ENCODE data around the gene NR1I2. TPM values are rescaled to one million over a fixed set of nuclear protein-coding genes. Genes with fewer than 3 reads are reported as not detected.

NR1I2 gene
- total RNA-seq, 4 donors from 2014 or later, result 0.21 to 0.62 TPM; not detected in 2

DNA sequence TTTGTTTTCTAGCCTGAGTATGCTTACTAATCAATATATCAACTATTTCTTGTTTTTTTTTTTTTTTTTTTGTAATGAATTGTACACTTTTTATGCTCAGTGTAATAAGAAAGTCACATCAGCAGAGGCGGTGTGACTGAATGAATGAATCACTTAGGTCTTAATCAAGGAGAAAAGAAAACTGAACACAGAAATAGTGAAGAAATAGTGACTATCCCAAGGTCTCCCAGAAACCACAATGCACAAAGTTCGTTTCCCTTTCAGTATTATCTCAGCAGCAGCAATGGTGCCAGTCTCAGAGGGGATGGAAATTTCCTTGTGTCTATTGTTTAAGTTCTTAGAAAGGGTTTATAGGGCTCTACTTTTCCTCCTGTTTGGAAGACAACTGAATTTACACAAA lies 80.7 kb downstream of the NR1I2 start:
- H3K9me3 ChIP-seq, result no peaks in the 10 kb centered on the region
- H3K36me3 ChIP-seq, result no peaks in the 10 kb centered on the region
- no peak for TF ChIP-seq POLR2A (IDR thresholded peaks at IDR 0.05)
- TF ChIP-seq, protein P1, sequence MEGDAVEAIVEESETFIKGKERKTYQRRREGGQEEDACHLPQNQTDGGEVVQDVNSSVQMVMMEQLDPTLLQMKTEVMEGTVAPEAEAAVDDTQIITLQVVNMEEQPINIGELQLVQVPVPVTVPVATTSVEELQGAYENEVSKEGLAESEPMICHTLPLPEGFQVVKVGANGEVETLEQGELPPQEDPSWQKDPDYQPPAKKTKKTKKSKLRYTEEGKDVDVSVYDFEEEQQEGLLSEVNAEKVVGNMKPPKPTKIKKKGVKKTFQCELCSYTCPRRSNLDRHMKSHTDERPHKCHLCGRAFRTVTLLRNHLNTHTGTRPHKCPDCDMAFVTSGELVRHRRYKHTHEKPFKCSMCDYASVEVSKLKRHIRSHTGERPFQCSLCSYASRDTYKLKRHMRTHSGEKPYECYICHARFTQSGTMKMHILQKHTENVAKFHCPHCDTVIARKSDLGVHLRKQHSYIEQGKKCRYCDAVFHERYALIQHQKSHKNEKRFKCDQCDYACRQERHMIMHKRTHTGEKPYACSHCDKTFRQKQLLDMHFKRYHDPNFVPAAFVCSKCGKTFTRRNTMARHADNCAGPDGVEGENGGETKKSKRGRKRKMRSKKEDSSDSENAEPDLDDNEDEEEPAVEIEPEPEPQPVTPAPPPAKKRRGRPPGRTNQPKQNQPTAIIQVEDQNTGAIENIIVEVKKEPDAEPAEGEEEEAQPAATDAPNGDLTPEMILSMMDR (IDR thresholded peaks at IDR 0.05), result no peak
- no peaks in the 10 kb centered on the region for H3K4me1 ChIP-seq
- intact Hi-C loops (cut with DNase I; ENCODE audit: low total_unique reads), result no loop called here
- H3K4me3 ChIP-seq, result no peak overlapping the region
- no peak for DNase-seq
- H3K27ac ChIP-seq, result no peak overlapping the region
- no peaks in the 10 kb centered on the region for H3K27me3 ChIP-seq

DNA sequence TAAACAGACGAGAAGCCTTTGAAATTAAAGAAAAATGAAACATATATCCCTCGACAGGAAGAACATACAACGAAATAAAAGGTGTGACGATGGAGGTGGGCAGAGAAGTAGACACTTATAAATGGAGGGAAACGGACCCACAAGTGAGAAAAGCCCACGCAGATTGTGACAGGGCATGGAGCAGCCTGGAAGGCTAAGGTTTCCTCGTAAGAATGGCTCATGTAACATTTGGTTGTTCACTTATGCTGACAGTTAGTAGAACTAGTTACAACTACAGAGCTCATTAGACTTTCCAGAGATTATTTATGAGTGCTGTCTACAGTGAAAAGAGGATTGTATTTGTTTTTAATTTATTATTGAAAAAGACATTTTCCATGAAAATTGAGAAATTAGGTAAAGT lies 82.6 kb downstream of the NR1I2 start:
- H3K27ac ChIP-seq, result no peak overlapping the region
- H3K4me1 ChIP-seq, result no peaks in the 10 kb centered on the region
- intact Hi-C loops (cut with DNase I; ENCODE audit: low total_unique reads), result no loop called here
- no peak for TF ChIP-seq POLR2A (IDR thresholded peaks at IDR 0.05)
- TF ChIP-seq, protein P1 (IDR thresholded peaks at IDR 0.05), result no peak
- H3K9me3 ChIP-seq, result no peaks in the 10 kb centered on the region
- no peak overlapping the region for H3K4me3 ChIP-seq
- H3K27me3 ChIP-seq, result no peaks in the 10 kb centered on the region
- H3K36me3 ChIP-seq, result no peaks in the 10 kb centered on the region
- no peak for DNase-seq

Other genes starting within 250 kb of the NR1I2 start
- gene CD80, start 222.5 kb upstream of the NR1I2 start, total RNA-seq, result 1 to 10 TPM in 2 of 4 donors, under 1 TPM in 1, not detected in 1; 0.14 to 2.9 (median 1.1) TPM
- 10 to 100 TPM in 2 of 4 donors, 1 to 10 TPM in 2; 2.6 to 14.7 (median 7.1) TPM for gene ADPRH, start 202.6 kb upstream of the NR1I2 start, total RNA-seq
- 10 to 100 TPM in 3 of 4 donors, not detected in 1; 11.9 to 37.1 (median 16.5) TPM for gene PLA1A, start 184.2 kb upstream of the NR1I2 start, total RNA-seq
- 10 to 100 TPM in 1 of 4 donors, 1 to 10 TPM in 3; 4.9 to 35.3 (median 7.9) TPM for gene POPDC2, start 121.5 kb upstream of the NR1I2 start, total RNA-seq
- 10 to 100 TPM in 2 of 4 donors, 1 to 10 TPM in 2; 3.1 to 56.5 (median 23.1) TPM for gene COX17, start 104.7 kb upstream of the NR1I2 start, total RNA-seq
- gene CFAP91, start 79.1 kb upstream of the NR1I2 start, total RNA-seq, result 10 to 100 TPM in 3 of 4 donors, 1 to 10 TPM in 1; 9.1 to 58.4 (median 28.5) TPM

All from uterus (tissue), 4 donors.